ENCODE measurements around the gene ST6GAL2.

The ST6GAL2 gene

GRCh38 chr2:106885971-106886915 is at the start of gene ST6GAL2:
ST6GAL2 (minus strand) TSS chr2:106886167; CDS start chr2:106843977, 42,190 bp downstream.
- DNase-seq: peak in 24 of 51 donors; percentile 7 to 70 (median 38)

GRCh38 chr2:106932644-106933043 is 46.7 kb upstream of the ST6GAL2 start:
- DNase-seq: no peak

GRCh38 chr2:106931717-106932335 is 45.9 kb upstream of the ST6GAL2 start:
- no peak for DNase-seq

GRCh38 chr2:106921451-106921850 is 35.5 kb upstream of the ST6GAL2 start:
- DNase-seq: no peak

- no peak for DNase-seq
Observed at GRCh38 chr2:106919012-106919411, 33.0 kb upstream of the ST6GAL2 start.

- DNase-seq: no peak
Observed at GRCh38 chr2:106904242-106904641, 18.3 kb upstream of the ST6GAL2 start.

- no peak for DNase-seq
Observed at GRCh38 chr2:106899786-106900530, 14.0 kb upstream of the ST6GAL2 start.

- DNase-seq: no peak
Observed at GRCh38 chr2:106894545-106894944, 8.6 kb upstream of the ST6GAL2 start.

GRCh38 chr2:106892048-106892447 is 6.1 kb upstream of the ST6GAL2 start:
- no peak for DNase-seq

GRCh38 chr2:106890606-106891005 is 4.6 kb upstream of the ST6GAL2 start:
- DNase-seq: no peak

- peak in 18 of 51 donors; percentile 13 to 70 (median 37) for DNase-seq
Observed at GRCh38 chr2:106886916-106887758, 1.2 kb upstream of the ST6GAL2 start.

- peak in 5 of 51 donors; percentile 5 to 46 (median 7) for DNase-seq
Observed at GRCh38 chr2:106885329-106885728, 638 bp downstream of the ST6GAL2 start.

GRCh38 chr2:106882673-106883072 is 3.3 kb downstream of the ST6GAL2 start:
- no peak for DNase-seq

GRCh38 chr2:106878206-106878605 is 7.8 kb downstream of the ST6GAL2 start:
- DNase-seq: no peak

- no peak for DNase-seq
Observed at GRCh38 chr2:106876699-106877098, 9.3 kb downstream of the ST6GAL2 start.

GRCh38 chr2:106869512-106870275 is 16.3 kb downstream of the ST6GAL2 start:
- DNase-seq: no peak

GRCh38 chr2:106868275-106868674 is 17.7 kb downstream of the ST6GAL2 start:
- peak in 2 of 51 donors; percentile 7 to 15 for DNase-seq

GRCh38 chr2:106867196-106867953 is 18.6 kb downstream of the ST6GAL2 start:
- peak in 6 of 51 donors; percentile 10 to 51 (median 34) for DNase-seq

- no peak for DNase-seq
Observed at GRCh38 chr2:106866641-106867040, 19.3 kb downstream of the ST6GAL2 start.

All from hypothalamus (tissue), 51 donors.